T-cell (primary cell): ENCODE measurements around the gene APLF. TPM values are rescaled to one million over a fixed set of nuclear protein-coding genes. Genes with fewer than 3 reads are reported as not detected.

Source experiments
- ATAC-seq, 4 experiments: fragments of 200-7000 bp in 3 of 4; fragments of 150-1000 bp in 1 of 4; cut with Tn5 transposase; replicated peaks in 1 of 4; 1 replicate in 3 of 4; 2 replicates in 1 of 4; pipeline ENCODE4 v1.10.0; 2021; ENCODE audit warnings: moderate library complexity in 3 of 4, mild to moderate bottlenecking in 2 of 4, moderate number of reproducible peaks in 1 of 4
- CTCF ChIA-PET, 2 donors: fragments of 300-600 bp; sonication (Branson Sonifier 250); formaldehyde crosslinking; loops; one replicate each; lab custom pipeline; 2022; ENCODE audit warnings: antibody characterized with exemption in 2 of 2; lab: Charles Lee
- POLR2A ChIA-PET, 2 donors: fragments of 300-600 bp; sonication (Branson Sonifier 250); formaldehyde crosslinking; loops; one replicate each; lab custom pipeline; 2022; ENCODE audit warnings: antibody characterized with exemption in 2 of 2; lab: Charles Lee
- DNase-seq, 35 experiments: peaks; one replicate each; pipeline versions ENCODE4 v3.0.0 to v3.0.0-alpha.2; 2013 to 2023
- H3K27ac ChIP-seq: one replicate; pipeline ENCODE4 v1.5.1; 2013; ENCODE audit warnings: low read length
- H3K27me3 ChIP-seq, 2 experiments: replicated peaks in 1 of 2; 1 replicate in 1 of 2; 2 replicates in 1 of 2; pipeline versions ENCODE4 v1.6.1 to v1.7.0; 2013; ENCODE audit warnings: low read length in 1 of 2, mixed read lengths in 1 of 2; ENCODE audit not compliant: control insufficient read depth in 2 of 2, insufficient read depth in 2 of 2; ENCODE audit errors: extremely low read depth in 1 of 2
- H3K36me3 ChIP-seq, 2 donors: 1 replicate in 1 of 2; 2 replicates in 1 of 2; pipeline versions ENCODE4 v1.6.1 to v1.7.0; 2013; ENCODE audit warnings: low read length in 1 of 2; ENCODE audit not compliant: control insufficient read depth in 2 of 2, insufficient read depth in 1 of 2; ENCODE audit errors: extremely low read depth in 1 of 2
- H3K4me1 ChIP-seq, 2 experiments: 1 replicate in 1 of 2; 2 replicates in 1 of 2; pipeline versions ENCODE4 v1.6.1 to v1.7.0; 2013; ENCODE audit warnings: low read length in 2 of 2, mixed read lengths in 1 of 2; ENCODE audit not compliant: insufficient read depth in 2 of 2, control insufficient read depth in 1 of 2; ENCODE audit errors: extremely low read depth in 1 of 2
- H3K4me3 ChIP-seq, 2 donors: 1 replicate in 1 of 2; 2 replicates in 1 of 2; pipeline versions ENCODE4 v1.5.1 to v1.7.0; 2013; ENCODE audit warnings: mild to moderate bottlenecking in 2 of 2, low read length in 1 of 2, moderate library complexity in 1 of 2; ENCODE audit not compliant: control insufficient read depth in 1 of 2; ENCODE audit errors: extremely low read depth in 1 of 2
- H3K9me3 ChIP-seq: 2 replicates; pipeline ENCODE4 v1.7.0; 2013
- H3K27ac Mint-ChIP-seq, 2 donors: one replicate each; pipeline ENCODE4 v1.8.0; 2020 to 2021; ENCODE audit warnings: mild to moderate bottlenecking in 2 of 2, mixed read lengths in 2 of 2
- H3K27me3 Mint-ChIP-seq, 2 donors: one replicate each; pipeline ENCODE4 v1.8.0; 2021 to 2022; ENCODE audit warnings: mixed read lengths in 2 of 2
- H3K36me3 Mint-ChIP-seq: one replicate; pipeline ENCODE4 v1.8.0; 2021; ENCODE audit warnings: mixed read lengths
- H3K4me1 Mint-ChIP-seq, 3 donors: one replicate each; pipeline ENCODE4 v1.8.0; 2020 to 2022; ENCODE audit warnings: mixed read lengths in 3 of 3, mild to moderate bottlenecking in 1 of 3
- H3K4me3 Mint-ChIP-seq, 3 donors: one replicate each; pipeline ENCODE4 v1.8.0; 2020 to 2022; ENCODE audit warnings: mild to moderate bottlenecking in 3 of 3, mixed read lengths in 3 of 3, moderate library complexity in 3 of 3
- H3K9me3 Mint-ChIP-seq, 3 donors: one replicate each; pipeline ENCODE4 v1.8.0; 2020 to 2022; ENCODE audit warnings: mixed read lengths in 3 of 3
- WGBS: methylation state at CpG from one replicate; pipeline ENCODE4 v1.1.5; 2013; ENCODE audit warnings: missing lambda C conversion rate; ENCODE audit not compliant: insufficient coverage; 5-methylcytosine and 5-hydroxymethylcytosine counted together
- total RNA-seq, 35 experiments: library from RNA in 6 of 35; stranded (reverse) in 6 of 35; fragments of 120-200 nt in 1 of 35; gene quantifications; one replicate each; pipeline versions ENCODE4 v1.2.1 to v1.2.4 and lab custom pipeline; 2013 to 2026

Gene APLF
- total RNA-seq, 5 donors from 2014 or later (not counting 1 experiment from before 2014, with no cell fraction given) = 4.3 to 6.1 (median 5.1) TPM

- no peak for ATAC-seq
- H3K9me3 ChIP-seq = peaks cover 3% of the 10 kb centered on the region
- no peaks in the 10 kb centered on the region for H3K4me1 ChIP-seq
- H3K9me3 Mint-ChIP-seq = peaks cover 5 to 12% (median 10%) of the 10 kb centered on the region in 3 donors
- H3K4me3 ChIP-seq = no peak overlapping the region
- ChIA-PET POLR2A (no interaction called here), CTCF (no interaction called here)
- H3K36me3 ChIP-seq = no peaks in the 10 kb centered on the region
- peaks cover 0 to 4% of the 10 kb centered on the region in 2 donors for H3K27me3 Mint-ChIP-seq
- H3K4me1 Mint-ChIP-seq = no peaks in the 10 kb centered on the region
- H3K27me3 ChIP-seq = no peaks in the 10 kb centered on the region
- H3K27ac Mint-ChIP-seq = no peak overlapping the region
- H3K4me3 Mint-ChIP-seq = no peak overlapping the region
- DNase-seq = no peak
- H3K36me3 Mint-ChIP-seq = peaks cover 6% of the 10 kb centered on the region
- no peak overlapping the region for H3K27ac ChIP-seq
Observed at GRCh38 chr2:68620772-68621171, 153.4 kb downstream of the APLF start.

GRCh38 chr2:68623820-68624219, 156.4 kb downstream of the APLF start:
- no peak for DNase-seq
- Histone ChIP-seq H3K4me3 (no peak overlapping the region), H3K27ac (no peak overlapping the region), H3K9me3 (peaks cover 3% of the 10 kb centered on the region), H3K27me3 (no peaks in the 10 kb centered on the region), H3K36me3 (no peaks in the 10 kb centered on the region), H3K4me1 (no peaks in the 10 kb centered on the region)
- POLR2A ChIA-PET = no interaction called here
- Mint-ChIP-seq H3K4me3 (no peak overlapping the region), H3K27ac (no peak overlapping the region), H3K9me3 (peaks cover 5 to 16% (median 6%) of the 10 kb centered on the region in 3 donors), H3K27me3 (peaks cover 0 to 7% of the 10 kb centered on the region in 2 donors), H3K4me1 (no peaks in the 10 kb centered on the region), H3K36me3 (peaks cover 11% of the 10 kb centered on the region)
- CTCF ChIA-PET = no interaction called here
- WGBS = 100% methylated on average over 2 of the region's 6 CpGs
- ATAC-seq = no peak

DNA sequence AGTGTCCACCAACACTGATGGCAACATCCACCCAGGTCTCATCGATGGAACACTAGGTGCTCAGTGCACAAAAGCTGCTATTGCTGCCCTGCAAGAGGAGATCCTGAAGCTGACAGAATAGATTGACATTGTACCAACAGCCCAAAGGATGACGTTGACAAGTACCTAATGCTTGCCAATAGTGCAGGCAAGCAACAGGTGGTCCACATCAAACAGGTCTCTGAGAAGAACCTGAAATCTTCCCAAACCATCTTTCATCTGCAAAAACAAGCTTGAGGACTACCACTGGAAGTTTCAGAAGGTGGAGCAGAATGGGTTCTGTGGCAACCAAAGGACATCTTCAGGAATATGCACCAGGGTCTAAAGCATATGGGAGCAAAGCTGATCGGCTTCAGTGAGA, 160.2 kb downstream of the APLF start:
- CTCF ChIA-PET = interaction anchor here in 1 of 2 donors (0.7 kb wide), 1 partner anchor 25 kb away, joined by 3 read pairs; no protein-coding TSS in a partner anchor
- H3K9me3 ChIP-seq = peaks cover under 1% of the 10 kb centered on the region
- H3K4me1 ChIP-seq = no peaks in the 10 kb centered on the region
- ATAC-seq = no peak
- no peaks in the 10 kb centered on the region for H3K36me3 ChIP-seq
- POLR2A ChIA-PET = no interaction called here
- H3K27me3 ChIP-seq = no peaks in the 10 kb centered on the region
- Mint-ChIP-seq H3K27me3 (peaks cover 0 to 7% of the 10 kb centered on the region in 2 donors), H3K36me3 (peaks cover 7% of the 10 kb centered on the region), H3K27ac (no peak overlapping the region), H3K4me1 (no peaks in the 10 kb centered on the region), H3K9me3 (peaks cover 0 to 15% (median 7%) of the 10 kb centered on the region in 3 donors), H3K4me3 (no peak overlapping the region)
- no peak overlapping the region for H3K4me3 ChIP-seq
- H3K27ac ChIP-seq = no peak overlapping the region
- 100% methylated on average over 3 of the region's 3 CpGs for whole genome bisulfite sequencing
- DNase-seq = no peak

Other genes starting within 250 kb of the APLF start
- gene PPP3R1, start 215.1 kb upstream of the APLF start, total RNA-seq = 10 to 100 TPM; 53.2 to 65.0 (median 57.7) TPM
- gene CNRIP1, start 147.6 kb upstream of the APLF start, total RNA-seq = under 1 TPM in 3 of 5 donors, not detected in 2; 0.53 to 0.63 (median 0.59) TPM
- gene PLEK, start 102.3 kb upstream of the APLF start, total RNA-seq = 10 to 100 TPM in 4 of 5 donors, 1 to 10 TPM in 1; 5.1 to 28.4 (median 13.6) TPM
- gene FBXO48, start 291 bp upstream of the APLF start, total RNA-seq = 1 to 10 TPM; 1.8 to 4.5 (median 4.5) TPM
- not detected for gene PROKR1, start 176.0 kb downstream of the APLF start, total RNA-seq